GM12878 (cell line): Measurements from ENCODE around the gene SYT1. TPM values are rescaled to one million over a fixed set of nuclear protein-coding genes. Genes with fewer than 3 reads are reported as not detected.

Source experiments
- ATAC-seq: fragments of 200-7000 bp; cut with Tn5 transposase; 3 replicates; pipeline ENCODE4 v1.9.1; 2020; ENCODE audit warnings: mild to moderate bottlenecking, moderate library complexity
- BruUV-seq: library from RNA; stranded (reverse); fragments of 400-500 nt; replicated peaks from 2 replicates; lab custom pipeline; 2021; lab: Mats Ljungman, UMichigan
- CTCF ChIA-PET: fragments of 300-600 bp; sonication (Branson Sonifier 250); formaldehyde crosslinking; extraction: SDS; loops from one replicate; lab custom pipeline; 2021; ENCODE audit warnings: inconsistent platforms; lab: Yijun Ruan, JAX
- POLR2A ChIA-PET: fragments of 350-600 bp; formaldehyde crosslinking; extraction: SDS; loops from one replicate; lab custom pipeline; 2021; ENCODE audit warnings: inconsistent platforms; lab: Charles Lee
- RAD21 ChIA-PET: fragments of 300-600 bp; sonication (Branson Sonifier 250); formaldehyde crosslinking; loops from one replicate; lab custom pipeline; 2023; ENCODE audit warnings: antibody characterized with exemption; ENCODE audit not compliant: unreplicated experiment; lab: Charles Lee
- SMC1A ChIA-PET: fragments of 300-600 bp; sonication (Branson Sonifier 250); formaldehyde crosslinking; loops from one replicate; lab custom pipeline; 2023; ENCODE audit not compliant: unreplicated experiment, uncharacterized antibody; lab: Charles Lee
- DNase-seq: peaks from one replicate; pipeline ENCODE4 v3.0.0-alpha.2; 2011; ENCODE audit warnings: low read depth, low spot score
- FAIRE-seq: peaks from 3 replicates; lab custom pipeline; 2011; peaks lifted over from hg19 to GRCh38; lab: Jason Lieb, UNC
- H2AFZ ChIP-seq: 2 replicates; pipeline ENCODE4 v1.6.0; 2011; ENCODE audit warnings: low read depth, low read length, control low read depth; ENCODE audit not compliant: control insufficient read depth
- H3K27ac ChIP-seq: 2 replicates; pipeline ENCODE4 v1.5.1; 2011; ENCODE audit warnings: control low read depth; ENCODE audit not compliant: control insufficient read depth, insufficient read depth
- H3K27me3 ChIP-seq, 2 experiments: replicated peaks in 1 of 2; 2 replicates each; pipeline versions ENCODE4 v1.6.0 to v1.6.1; 2011; ENCODE audit warnings: low read length in 1 of 2; ENCODE audit not compliant: control insufficient read depth in 2 of 2, insufficient read depth in 2 of 2
- H3K36me3 ChIP-seq, 2 experiments: 2 replicates each; pipeline ENCODE4 v1.5.1; 2011; ENCODE audit warnings: low read length in 1 of 2; ENCODE audit not compliant: control insufficient read depth in 2 of 2, insufficient read depth in 2 of 2
- H3K4me1 ChIP-seq: 2 replicates; pipeline ENCODE4 v1.6.1; 2011; ENCODE audit warnings: mild to moderate bottlenecking, low read length, moderate library complexity, mixed read lengths; ENCODE audit not compliant: control insufficient read depth, insufficient read depth
- H3K4me2 ChIP-seq: 2 replicates; pipeline ENCODE4 v1.6.0; 2011; ENCODE audit warnings: control low read depth; ENCODE audit not compliant: control insufficient read depth, insufficient read depth
- H3K4me3 ChIP-seq: fragments of 200-600 bp; sonication (generic); 2 replicates; pipeline ENCODE4 v1.5.1; 2016
- H3K79me2 ChIP-seq: 2 replicates; pipeline ENCODE4 v1.6.0; 2011; ENCODE audit warnings: low read length; ENCODE audit not compliant: control insufficient read depth, insufficient read depth
- H3K9ac ChIP-seq: 2 replicates; pipeline ENCODE4 v1.8.0; 2011; ENCODE audit warnings: low read length, control low read depth, mixed read lengths; ENCODE audit not compliant: control insufficient read depth, insufficient read depth
- H3K9me3 ChIP-seq: replicated peaks from 3 replicates; pipeline ENCODE4 v1.5.1; 2011; ENCODE audit warnings: mild to moderate bottlenecking, low read length; ENCODE audit not compliant: control insufficient read depth, insufficient read depth
- H4K20me1 ChIP-seq: 2 replicates; pipeline ENCODE4 v1.6.0; 2011; ENCODE audit not compliant: control insufficient read depth, insufficient read depth
- CHD4 ChIP-seq: fragments of 200-600 bp; sonication (generic); IDR thresholded peaks from 2 replicates; pipeline ENCODE4 v1.6.1; 2016; ENCODE audit warnings: mild to moderate bottlenecking
- CUX1 ChIP-seq: IDR thresholded peaks from 2 replicates; pipeline ENCODE4 v1.6.1; 2012; ENCODE audit warnings: improper control_type of control experiment, low read depth, low read length; ENCODE audit not compliant: insufficient replicate concordance
- EP300 ChIP-seq, 2 experiments: fragments of 150-350 bp in 1 of 2; IDR thresholded peaks; 2 replicates each; pipeline ENCODE4 v1.6.1; 2011 to 2012; ENCODE audit warnings: low read depth in 2 of 2, low read length in 2 of 2, borderline replicate concordance in 1 of 2, improper control_type of control experiment in 1 of 2, inconsistent platforms in 1 of 2; ENCODE audit not compliant: control insufficient read depth in 1 of 2
- IKZF2 ChIP-seq, 2 experiments: fragments of 450-650 bp; IDR thresholded peaks; 2 replicates each; pipeline ENCODE4 v1.6.1; 2017; ENCODE audit warnings: mild to moderate bottlenecking in 2 of 2, moderate library complexity in 2 of 2
- NFYB ChIP-seq: IDR thresholded peaks from 2 replicates; pipeline ENCODE4 v1.6.1; 2011; ENCODE audit warnings: low read depth, mild to moderate bottlenecking, low read length, improper control_type of control experiment, moderate library complexity; ENCODE audit not compliant: insufficient read depth
- ZBTB33 ChIP-seq: fragments of 450-650 bp; IDR thresholded peaks from 2 replicates; pipeline ENCODE4 v1.6.1; 2017; ENCODE audit warnings: mild to moderate bottlenecking
- ZNF384 ChIP-seq: IDR thresholded peaks from 2 replicates; pipeline ENCODE4 v1.6.1; 2012; ENCODE audit warnings: low read depth, mild to moderate bottlenecking, low read length, improper control_type of control experiment, borderline replicate concordance
- ZZZ3 ChIP-seq: IDR thresholded peaks from 2 replicates; pipeline ENCODE4 v1.6.1; 2011; ENCODE audit warnings: low read depth; ENCODE audit not compliant: control insufficient read depth, insufficient read length
- WGBS: methylation state at CpG from one replicate; pipeline ENCODE4 v1.1.6; 2016; ENCODE audit warnings: low lambda C conversion rate; ENCODE audit not compliant: insufficient replicate concordance, insufficient coverage; ENCODE audit errors: missing lambda C conversion rate; 5-methylcytosine and 5-hydroxymethylcytosine counted together
- in situ Hi-C: fragments of 300-500 bp; cut with MboI; formaldehyde crosslinking; loops from 9 replicates; pipeline ENCODE4 v1.14.3; 2018; ENCODE audit warnings: mixed read lengths
- intact Hi-C: fragments of 100-400 bp; cut with micrococcal nuclease; formaldehyde crosslinking; loops from one replicate; pipeline ENCODE4 v1.14.2; 2022; ENCODE audit not compliant: unreplicated experiment
- polyA plus RNA-seq, 11 experiments: library from polyadenylated mRNA; depleted of rRNA in 4 of 11; unstranded in 6 of 11; stranded (reverse) in 5 of 11; fragments of >200 nt; fragmentation: Nextera tagmentation in 4 of 11; fragmentation: Illumina TruSeq in 1 of 11; extraction: Ambion mirVana in 4 of 11; extraction: Trizol in 1 of 11; gene quantifications; 1 replicate in 1 of 11; 2 replicates in 10 of 11; pipeline versions ENCODE4 v1.2.1 to v1.2.3, GENCODE V29; 2011 to 2016; ENCODE audit warnings: inconsistent platforms in 2 of 11, missing spikeins in 2 of 11, low read depth in 1 of 11
- total RNA-seq, 4 experiments: library from RNA; depleted of rRNA in 3 of 4; stranded (reverse); fragments of >200 nt in 3 of 4; fragmentation: Illumina TruSeq in 1 of 4; extraction: Trizol in 1 of 4; gene quantifications; 2 replicates each; pipeline versions ENCODE4 v1.2.1 to v1.2.3, GENCODE V29; 2013 to 2021

Gene SYT1
- total and polyA plus RNA-seq, 10 of the 15 experiments (the other 5 are each of a cell fraction or from before 2014, with no cell fraction given) = 0.10 to 0.28 TPM; not detected in 8

GRCh38 chr12:79016181-79016580, 151.6 kb downstream of the SYT1 start:
- no peak overlapping the region for H3K4me3 ChIP-seq
- H3K4me1 ChIP-seq = no peaks in the 10 kb centered on the region
- no peak for TF ChIP-seq ZBTB33
- TF ChIP-seq CHD4 = no peak
- TF ChIP-seq ZZZ3 = no peak
- no peak overlapping the region for H3K4me2 ChIP-seq
- no peaks in the 10 kb centered on the region for H3K9me3 ChIP-seq
- RAD21 ChIA-PET = no interaction called here
- no peak overlapping the region for H3K27ac ChIP-seq
- no peak for ATAC-seq
- SMC1A ChIA-PET = interaction anchor here (1.7 kb wide), 1 partner anchor 11 kb away, joined by 4 read pairs; no protein-coding TSS in a partner anchor
- no peaks in the 10 kb centered on the region for H4K20me1 ChIP-seq
- H3K9ac ChIP-seq = no peak overlapping the region
- no peaks in the 10 kb centered on the region for H3K27me3 ChIP-seq
- no peak overlapping the region for H2AFZ ChIP-seq
- no peak for DNase-seq
- in situ Hi-C loops = no loop called here
- no TSS peak for BruUV-seq
- intact Hi-C loops = loop anchor here (5.0 kb wide), 1 partner anchor 41 kb away; no protein-coding TSS in a partner anchor
- CTCF ChIA-PET = interaction anchor here (1.0 kb wide), 1 partner anchor 9 kb away, joined by 3 read pairs; no protein-coding TSS in a partner anchor
- POLR2A ChIA-PET = no interaction called here
- no peaks in the 10 kb centered on the region for H3K36me3 ChIP-seq
- no peak for FAIRE-seq
- H3K79me2 ChIP-seq = no peaks in the 10 kb centered on the region
- 21% methylated on average over 2 of the region's 2 CpGs for WGBS

GRCh38 chr12:79019672-79020071, 155.1 kb downstream of the SYT1 start:
- ATAC-seq (peak; percentile 88), DNase-seq (peak; percentile 12), FAIRE-seq (no peak)
- H3K4me3 ChIP-seq = no peak overlapping the region
- no peaks in the 10 kb centered on the region for H3K27me3 ChIP-seq
- ChIA-PET CTCF (interaction anchor here (0.6 to 0.9 kb wide), 2 partner anchors 155 to 552 kb away, joined by 3 read pairs; no protein-coding TSS in a partner anchor), RAD21 (interaction anchor here (1.0 kb wide), 1 partner anchor 48 kb away, joined by 7 read pairs; no protein-coding TSS in a partner anchor), POLR2A (no interaction called here), SMC1A (interaction anchor here (1.0 to 3.6 kb wide), 8 partner anchors 12 to 155 kb away, joined by 3 to 20 read pairs (median 6); no protein-coding TSS in a partner anchor)
- intact Hi-C loops (loop anchor here (5.0 kb wide), 1 partner anchor 38 kb away; no protein-coding TSS in a partner anchor), in situ Hi-C loops (no loop called here)
- no peaks in the 10 kb centered on the region for H3K4me1 ChIP-seq
- no peak overlapping the region for H3K4me2 ChIP-seq
- H3K79me2 ChIP-seq = no peaks in the 10 kb centered on the region
- no peaks in the 10 kb centered on the region for H3K9me3 ChIP-seq
- no peaks in the 10 kb centered on the region for H4K20me1 ChIP-seq
- no peaks in the 10 kb centered on the region for H3K36me3 ChIP-seq
- 0% methylated on average over 1 of the region's 1 CpG for WGBS
- no peak overlapping the region for H2AFZ ChIP-seq
- no peak overlapping the region for H3K9ac ChIP-seq
- BruUV-seq = no TSS peak
- H3K27ac ChIP-seq = no peak overlapping the region
- TF ChIP-seq CUX1 (peak; percentile 17), IKZF2 (IDR thresholded peaks at IDR 0.05) (peak; percentile 18 to 26; a peak in 1 of 4 replicates), NFYB (no peak), EP300 (IDR thresholded peaks at IDR 0.05; ENCODE audit: borderline replicate concordance in 1 of 2, control insufficient read depth in 1 of 2, low read depth in 2 of 2, low read length in 2 of 2) (peak in 1 of 2 experiments; percentile 33; a peak in 1 of 4 replicates), ZNF384 (peak; percentile 70; the same call in 1 of the 2 replicates)
